Epithelial cell of proximal tubule (primary cell): Measurements from ENCODE around the gene MAP3K7CL. TPM values are rescaled to one million over a fixed set of nuclear protein-coding genes. Genes with fewer than 3 reads are reported as not detected.
"Not testable (repeated sequence)": the region's sequence is repeated elsewhere in the genome, so short reads cannot be mapped to it uniquely, and the experiment has no call there.

Experiments used
- DNase-seq: peaks from one replicate; pipeline ENCODE4 v3.0.0-alpha.2; 2011; ENCODE audit warnings: low read depth
- H3K4me3 ChIP-seq: 2 replicates; pipeline ENCODE4 v1.5.1; 2011; ENCODE audit warnings: low read depth, mild to moderate bottlenecking, low read length
- CTCF ChIP-seq: conservative IDR thresholded peaks from 2 replicates; pipeline ENCODE4 v1.5.1; 2012; ENCODE audit warnings: low read depth, mild to moderate bottlenecking, low read length
- total RNA-seq: library from RNA; depleted of rRNA; stranded (reverse); fragments of >200 nt; gene quantifications from 2 replicates; pipeline ENCODE4 v1.2.3, GENCODE V29; 2015

MAP3K7CL gene
- total RNA-seq, 1 donor from 2014 or later, result 0.92 TPM

GRCh38 chr21:29166323-29166722, 35.9 kb downstream of the MAP3K7CL start:
- no peak overlapping the region for H3K4me3 ChIP-seq
- no peak for TF ChIP-seq CTCF

GRCh38 chr21:29166853-29167252, 36.4 kb downstream of the MAP3K7CL start:
- no peak for TF ChIP-seq CTCF
- no peak overlapping the region for H3K4me3 ChIP-seq
- no peak for DNase-seq

More at GRCh38 chr21:29166323-29166722, 35.9 kb downstream of the MAP3K7CL start:
- no peak for DNase-seq

- DNase-seq, H3K4me3 ChIP-seq: not testable (repeated sequence)
Observed at GRCh38 chr21:29167481-29167880, 37.0 kb downstream of the MAP3K7CL start.

GRCh38 chr21:29168891-29169315, 38.5 kb downstream of the MAP3K7CL start:
- no peak for TF ChIP-seq CTCF
- H3K4me3 ChIP-seq, result no peak overlapping the region
- no peak for DNase-seq

GRCh38 chr21:29170944-29171343, 40.5 kb downstream of the MAP3K7CL start:
- TF ChIP-seq CTCF, result no peak
- DNase-seq, result no peak
- no peak overlapping the region for H3K4me3 ChIP-seq

GRCh38 chr21:29172282-29172681, 41.8 kb downstream of the MAP3K7CL start:
- no peak for TF ChIP-seq CTCF
- no peak for DNase-seq
- no peak overlapping the region for H3K4me3 ChIP-seq

- no peak for DNase-seq
- TF ChIP-seq CTCF, result no peak
- H3K4me3 ChIP-seq, result no peak overlapping the region
Observed at GRCh38 chr21:29174607-29175013, 44.2 kb downstream of the MAP3K7CL start.
